Tibial artery (tissue), 4 donors: ENCODE measurements around the gene CRHR2.

Experiments
- DNase-seq, 2 donors: peaks; one replicate each; pipeline ENCODE4 v3.0.0-alpha.2; 2019
- H3K27ac ChIP-seq, 2 donors: fragments of 200-600 bp; sonication (generic) in 1 of 2; 1 replicate in 1 of 2; 2 replicates in 1 of 2; pipeline ENCODE4 v1.5.1; 2018 to 2019; ENCODE audit warnings: mild to moderate bottlenecking in 1 of 2
- H3K27me3 ChIP-seq, 2 donors: fragments of 200-600 bp; sonication (generic) in 1 of 2; one replicate each; pipeline versions ENCODE4 v1.5.1 to v1.6.0; 2016 to 2019
- H3K36me3 ChIP-seq, 3 donors: fragments of 200-600 bp; sonication (generic) in 2 of 3; one replicate each; pipeline ENCODE4 v1.5.1; 2016 to 2019; ENCODE audit warnings: mild to moderate bottlenecking in 2 of 3
- H3K4me1 ChIP-seq, 4 donors: fragments of 200-600 bp; sonication (generic) in 2 of 4; 1 replicate in 3 of 4; 2 replicates in 1 of 4; pipeline ENCODE4 v1.5.1; 2016 to 2019
- H3K4me3 ChIP-seq, 2 donors: fragments of 200-600 bp; sonication (generic) in 1 of 2; 1 replicate in 1 of 2; 2 replicates in 1 of 2; pipeline ENCODE4 v1.5.1; 2018 to 2019; ENCODE audit warnings: mild to moderate bottlenecking in 2 of 2
- H3K9me3 ChIP-seq, 3 donors: fragments of 200-600 bp; sonication (generic) in 1 of 3; one replicate each; pipeline ENCODE4 v1.5.1; 2016 to 2019
- CTCF ChIP-seq, 2 experiments: fragments of 200-600 bp in 1 of 2; fragments of 450-650 bp in 1 of 2; IDR thresholded peaks; one replicate each; pipeline ENCODE4 v1.5.1; 2017 to 2019; ENCODE audit warnings: antibody characterized with exemption in 2 of 2, mild to moderate bottlenecking in 1 of 2, moderate library complexity in 1 of 2
- intact Hi-C: fragments of 100-400 bp; cut with DNase I; formaldehyde crosslinking; loops from one replicate; pipeline ENCODE4 v1.15.0; 2023; ENCODE audit warnings: low total_unique reads

The CRHR2 gene

GRCh38 chr7:30671793-30672465, 10.3 kb downstream of the CRHR2 start:
- Histone ChIP-seq H3K4me3 (no peak overlapping the region), H3K27ac (no peak overlapping the region), H3K9me3 (no peaks in the 10 kb centered on the region), H3K27me3 (peaks cover 0 to 28% of the 10 kb centered on the region in 2 donors), H3K4me1 (no peaks in the 10 kb centered on the region), H3K36me3 (no peaks in the 10 kb centered on the region)
- intact Hi-C loops, result no loop called here
- DNase-seq, result no peak
- TF ChIP-seq CTCF (IDR thresholded peaks at IDR 0.05), result no peak

- intact Hi-C loops, result no loop called here
- Histone ChIP-seq H3K27ac (no peak overlapping the region), H3K4me3 (no peak overlapping the region), H3K4me1 (no peaks in the 10 kb centered on the region), H3K27me3 (peaks cover 0 to 4% of the 10 kb centered on the region in 2 donors), H3K36me3 (no peaks in the 10 kb centered on the region), H3K9me3 (no peaks in the 10 kb centered on the region)
- no peak for TF ChIP-seq CTCF (IDR thresholded peaks at IDR 0.05)
- no peak for DNase-seq
Observed at GRCh38 chr7:30668102-30668501, 14.2 kb downstream of the CRHR2 start.

GRCh38 chr7:30667172-30667571, 15.1 kb downstream of the CRHR2 start:
- no peak for DNase-seq
- no peaks in the 10 kb centered on the region for H3K9me3 ChIP-seq
- H3K27me3 ChIP-seq, result peaks cover 0 to 4% of the 10 kb centered on the region in 2 donors
- no peak overlapping the region for H3K27ac ChIP-seq
- H3K36me3 ChIP-seq, result no peaks in the 10 kb centered on the region
- intact Hi-C loops, result no loop called here
- H3K4me3 ChIP-seq, result no peak overlapping the region
- TF ChIP-seq CTCF (IDR thresholded peaks at IDR 0.05), result no peak
- no peaks in the 10 kb centered on the region for H3K4me1 ChIP-seq

GRCh38 chr7:30665449-30665848, 16.8 kb downstream of the CRHR2 start:
- H3K36me3 ChIP-seq, result no peaks in the 10 kb centered on the region
- intact Hi-C loops, result no loop called here

DNA sequence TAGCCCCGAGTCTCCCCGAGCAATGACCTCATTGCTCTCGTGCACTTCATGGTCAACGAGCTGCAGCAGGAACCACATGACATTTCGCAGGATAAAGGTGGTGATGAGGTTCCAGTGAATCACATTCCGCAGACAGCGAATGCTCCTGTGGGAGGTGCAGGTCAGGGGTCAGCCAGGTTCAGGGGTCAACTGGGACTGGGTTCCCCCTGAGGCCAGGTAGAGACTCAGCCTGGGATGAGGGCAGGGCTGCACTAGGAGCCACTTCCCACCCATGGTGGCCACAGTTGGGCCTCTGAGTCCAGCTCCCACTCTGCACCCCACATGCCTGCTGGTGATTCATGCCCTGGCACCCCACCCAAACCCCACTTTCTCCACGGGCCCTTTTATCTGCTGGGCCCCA, 17.2 kb downstream of the CRHR2 start:
- no peaks in the 10 kb centered on the region for H3K9me3 ChIP-seq
- intact Hi-C loops, result no loop called here
- no peak for DNase-seq
- H3K27ac ChIP-seq, result no peak overlapping the region
- H3K4me3 ChIP-seq, result no peak overlapping the region
- no peak for TF ChIP-seq CTCF (IDR thresholded peaks at IDR 0.05)
- H3K4me1 ChIP-seq, result no peaks in the 10 kb centered on the region
- H3K27me3 ChIP-seq, result no peaks in the 10 kb centered on the region
- no peaks in the 10 kb centered on the region for H3K36me3 ChIP-seq

More at GRCh38 chr7:30665449-30665848, 16.8 kb downstream of the CRHR2 start:
- Histone ChIP-seq H3K9me3 (no peaks in the 10 kb centered on the region), H3K4me1 (no peaks in the 10 kb centered on the region), H3K4me3 (no peak overlapping the region), H3K27me3 (peaks cover 0 to 1% of the 10 kb centered on the region in 2 donors), H3K27ac (no peak overlapping the region)
- no peak for DNase-seq
- no peak for TF ChIP-seq CTCF (IDR thresholded peaks at IDR 0.05)
